ENCODE results near the gene CARMIL1.

CARMIL1 gene

GRCh38 chr6:25477006-25477590 is 197.9 kb downstream of the CARMIL1 start:
- DNase-seq (ENCODE audit: low spot score) = no peak

GRCh38 chr6:25478973-25479372 is 199.8 kb downstream of the CARMIL1 start:
- no peak for DNase-seq (ENCODE audit: low spot score)

GRCh38 chr6:25481267-25481666 is 202.1 kb downstream of the CARMIL1 start:
- no peak for DNase-seq (ENCODE audit: low spot score)

GRCh38 chr6:25482996-25483395 is 203.8 kb downstream of the CARMIL1 start:
- DNase-seq (ENCODE audit: low spot score) = no peak

GRCh38 chr6:25483943-25484342 is 204.8 kb downstream of the CARMIL1 start:
- DNase-seq (ENCODE audit: low spot score) = no peak

- no peak for DNase-seq (ENCODE audit: low spot score)
These were observed 205.7 kb downstream of the CARMIL1 start for GRCh38 chr6:25484900-25485299.

- DNase-seq (ENCODE audit: low spot score) = no peak
These were observed 206.8 kb downstream of the CARMIL1 start for GRCh38 chr6:25485821-25486534.

- DNase-seq (ENCODE audit: low spot score) = no peak
These were observed 207.4 kb downstream of the CARMIL1 start for GRCh38 chr6:25486550-25486949.

GRCh38 chr6:25487012-25487411 is 207.8 kb downstream of the CARMIL1 start:
- no peak for DNase-seq (ENCODE audit: low spot score)

- no peak for DNase-seq (ENCODE audit: low spot score)
These were observed 209.0 kb downstream of the CARMIL1 start for GRCh38 chr6:25488156-25488555.

- no peak for DNase-seq (ENCODE audit: low spot score)
These were observed 210.2 kb downstream of the CARMIL1 start for GRCh38 chr6:25489399-25489798.

GRCh38 chr6:25490018-25490801 is 211.0 kb downstream of the CARMIL1 start:
- DNase-seq (ENCODE audit: low spot score) = peak; percentile 61

- DNase-seq (ENCODE audit: low spot score) = no peak
These were observed 213.8 kb downstream of the CARMIL1 start for GRCh38 chr6:25492951-25493350.

GRCh38 chr6:25494469-25494868 is 215.3 kb downstream of the CARMIL1 start:
- no peak for DNase-seq (ENCODE audit: low spot score)

- no peak for DNase-seq (ENCODE audit: low spot score)
These were observed 218.3 kb downstream of the CARMIL1 start for GRCh38 chr6:25497383-25498040.

- no peak for DNase-seq (ENCODE audit: low spot score)
These were observed 219.3 kb downstream of the CARMIL1 start for GRCh38 chr6:25498505-25498904.

- DNase-seq (ENCODE audit: low spot score) = no peak
These were observed 220.6 kb downstream of the CARMIL1 start for GRCh38 chr6:25499615-25500235.

GRCh38 chr6:25503686-25504085 is 224.5 kb downstream of the CARMIL1 start:
- no peak for DNase-seq (ENCODE audit: low spot score)

GRCh38 chr6:25504661-25505060 is 225.5 kb downstream of the CARMIL1 start:
- DNase-seq (ENCODE audit: low spot score) = no peak

- no peak for DNase-seq (ENCODE audit: low spot score)
These were observed 226.8 kb downstream of the CARMIL1 start for GRCh38 chr6:25506020-25506419.

- no peak for DNase-seq (ENCODE audit: low spot score)
These were observed 228.9 kb downstream of the CARMIL1 start for GRCh38 chr6:25508051-25508450.

GRCh38 chr6:25511376-25511775 is 232.2 kb downstream of the CARMIL1 start:
- DNase-seq (ENCODE audit: low spot score) = no peak

All from CD4-positive, alpha-beta T cell treated with Interleukin-6 at 100 ng/mL for 8 hours (primary cell).